LNCAP (cell line): ENCODE data around the gene SPOCD1.

ENCODE experiments used
- CTCF ChIP-seq: fragments of 450-650 bp; IDR thresholded peaks from 2 replicates; pipeline ENCODE4 v1.5.1; 2017; ENCODE audit warnings: mild to moderate bottlenecking

The SPOCD1 gene

DNA sequence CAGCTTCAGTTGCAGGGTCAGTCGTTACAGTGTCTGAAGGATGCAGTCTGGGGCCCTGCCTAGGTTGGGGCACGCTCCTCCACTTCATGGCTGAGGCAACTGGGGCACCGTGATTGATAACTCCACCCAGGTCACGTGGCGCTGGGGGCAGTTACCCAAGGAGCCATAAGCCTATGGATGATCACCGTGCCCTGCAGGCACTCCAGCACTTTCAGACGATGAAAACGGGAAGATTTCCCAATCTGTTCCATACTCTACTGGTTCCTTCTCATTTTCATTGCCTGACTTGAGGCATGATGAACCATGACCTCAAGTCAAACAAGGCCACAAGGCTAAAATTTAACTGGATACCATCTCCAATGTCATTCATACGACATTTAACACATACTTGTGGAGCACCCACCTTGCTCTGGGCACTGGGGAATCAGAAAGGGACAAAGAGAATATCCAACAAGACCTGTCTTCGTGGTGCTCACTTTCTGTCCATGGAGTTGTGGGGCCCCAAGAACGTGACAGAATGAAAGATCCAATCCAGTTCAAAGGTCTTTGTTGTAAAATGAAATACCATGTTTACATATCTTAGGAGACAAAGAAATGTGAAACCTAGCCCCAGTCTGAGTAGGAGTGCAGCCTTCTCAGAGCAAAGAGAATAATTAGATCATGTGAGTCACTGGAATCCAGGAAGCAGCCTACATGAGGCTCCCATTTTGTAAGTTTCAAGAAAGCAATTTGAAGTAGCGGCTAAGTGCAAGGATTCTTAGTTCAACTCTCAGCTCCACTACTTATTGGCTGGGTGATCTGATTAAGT lies 39.4 kb upstream of the SPOCD1 start:
- TF ChIP-seq CTCF: no peak

DNA sequence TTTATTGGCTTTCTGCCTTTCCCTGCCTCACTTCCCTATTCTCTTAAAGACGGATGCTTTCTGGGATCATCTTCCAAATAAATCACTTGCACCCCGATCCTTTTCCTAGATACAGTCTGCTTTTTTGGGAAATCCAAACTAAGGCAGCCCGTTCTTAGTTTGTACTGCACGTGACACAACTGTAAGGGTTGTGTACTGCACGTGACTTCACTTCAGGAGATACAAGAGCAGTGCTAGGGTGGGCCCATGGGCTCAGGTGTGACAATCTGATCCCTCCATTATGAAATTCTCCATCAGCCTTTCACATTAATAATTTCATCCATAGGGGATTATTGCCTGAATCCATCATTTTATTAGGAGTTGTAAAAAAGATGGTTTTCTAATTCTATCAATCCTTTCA lies 33.8 kb upstream of the SPOCD1 start:
- TF ChIP-seq CTCF: no peak

DNA sequence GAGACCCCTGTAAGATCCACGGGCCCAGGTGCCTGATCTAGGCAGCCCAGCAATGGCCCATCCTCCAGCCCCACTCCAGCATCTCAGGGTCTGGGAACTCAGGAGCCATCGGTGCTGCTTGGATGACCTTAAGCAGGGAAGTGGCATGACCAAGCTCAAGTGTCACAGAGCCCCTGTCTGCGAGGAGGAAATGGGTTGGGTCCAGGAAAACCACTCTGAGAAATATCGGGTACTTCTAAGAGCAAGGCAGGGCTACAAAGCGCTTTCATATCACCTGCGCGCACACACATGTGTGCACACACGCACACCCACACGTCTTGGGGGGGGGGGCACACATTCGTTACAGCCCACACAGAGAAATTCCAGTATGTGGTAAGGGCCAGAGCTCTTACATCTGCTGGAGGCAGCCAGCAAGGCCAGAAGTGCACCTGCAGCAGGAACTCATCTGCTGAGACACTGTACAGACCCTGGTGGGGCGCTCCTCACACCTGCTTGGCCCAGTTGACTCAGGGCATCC lies 32.6 kb upstream of the SPOCD1 start:
- no peak for TF ChIP-seq CTCF

DNA sequence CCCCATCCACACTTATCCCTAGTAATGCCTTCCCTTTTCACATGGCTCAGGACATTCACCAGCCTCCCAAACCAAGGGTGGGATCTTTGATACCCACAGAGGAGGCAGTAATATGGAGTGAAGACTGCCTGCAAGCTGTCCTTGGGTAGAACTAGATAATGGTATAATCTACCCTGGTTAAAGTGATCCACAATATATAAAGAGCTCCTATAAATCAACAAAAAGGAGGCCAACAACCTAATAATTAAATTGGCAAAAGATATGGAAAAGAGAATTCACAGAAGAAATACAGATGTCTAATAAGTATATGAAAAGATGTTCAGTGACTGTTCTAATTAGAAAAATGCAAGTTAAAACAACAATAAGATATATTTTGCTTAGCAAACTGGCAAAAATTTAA lies 30.7 kb upstream of the SPOCD1 start:
- no peak for TF ChIP-seq CTCF

DNA sequence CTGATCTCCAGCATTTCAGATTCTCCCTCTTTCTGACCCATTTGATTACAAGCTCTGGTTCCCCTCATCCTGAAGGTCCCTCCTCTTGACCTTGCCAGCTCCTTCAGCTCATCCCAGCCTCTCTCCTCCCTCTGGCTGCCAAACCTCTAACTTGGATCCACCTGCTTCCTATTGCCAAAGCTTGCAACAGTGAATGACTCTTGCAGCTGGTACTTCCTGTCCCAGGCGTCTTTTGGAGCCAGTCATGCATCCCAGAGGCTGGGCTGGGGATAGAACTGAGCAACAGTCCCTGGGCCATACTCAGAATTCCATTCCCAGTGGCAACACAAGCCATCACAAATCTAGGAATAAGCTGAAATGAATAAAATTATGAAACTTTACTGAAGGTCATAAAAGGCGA lies 27.7 kb upstream of the SPOCD1 start:
- TF ChIP-seq CTCF: no peak

DNA sequence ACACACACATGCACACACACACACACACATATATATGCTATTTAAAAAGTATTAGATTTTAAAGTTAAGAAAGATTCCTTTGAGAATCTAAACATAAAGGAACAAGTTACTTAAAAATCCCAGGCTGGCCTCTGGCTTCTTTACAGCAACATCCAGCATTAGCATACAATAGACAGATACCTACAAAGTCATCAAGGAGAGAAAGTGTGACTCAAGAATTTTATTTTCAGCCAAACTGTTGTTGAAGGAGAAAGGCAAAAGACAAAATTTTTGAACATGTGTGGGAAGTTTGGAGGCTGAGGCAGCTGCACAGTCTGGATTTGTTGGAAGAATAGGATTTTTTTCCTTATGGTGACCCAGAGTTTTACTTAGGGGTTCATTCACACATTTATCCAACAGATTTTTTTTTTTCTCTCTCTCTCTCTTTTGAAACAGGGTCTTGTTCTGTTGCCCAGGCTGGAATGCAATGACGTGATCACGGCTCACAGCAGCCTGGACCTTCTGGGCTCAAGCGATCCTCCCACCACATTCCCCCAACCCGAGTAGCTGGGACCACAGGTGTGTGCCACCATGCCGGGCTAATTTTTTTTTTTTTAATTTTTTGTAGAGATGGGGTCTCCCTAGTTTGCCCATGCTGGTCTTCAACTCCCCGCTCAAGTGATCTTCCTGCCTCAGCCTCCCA lies 24.0 kb upstream of the SPOCD1 start:
- no peak for TF ChIP-seq CTCF

DNA sequence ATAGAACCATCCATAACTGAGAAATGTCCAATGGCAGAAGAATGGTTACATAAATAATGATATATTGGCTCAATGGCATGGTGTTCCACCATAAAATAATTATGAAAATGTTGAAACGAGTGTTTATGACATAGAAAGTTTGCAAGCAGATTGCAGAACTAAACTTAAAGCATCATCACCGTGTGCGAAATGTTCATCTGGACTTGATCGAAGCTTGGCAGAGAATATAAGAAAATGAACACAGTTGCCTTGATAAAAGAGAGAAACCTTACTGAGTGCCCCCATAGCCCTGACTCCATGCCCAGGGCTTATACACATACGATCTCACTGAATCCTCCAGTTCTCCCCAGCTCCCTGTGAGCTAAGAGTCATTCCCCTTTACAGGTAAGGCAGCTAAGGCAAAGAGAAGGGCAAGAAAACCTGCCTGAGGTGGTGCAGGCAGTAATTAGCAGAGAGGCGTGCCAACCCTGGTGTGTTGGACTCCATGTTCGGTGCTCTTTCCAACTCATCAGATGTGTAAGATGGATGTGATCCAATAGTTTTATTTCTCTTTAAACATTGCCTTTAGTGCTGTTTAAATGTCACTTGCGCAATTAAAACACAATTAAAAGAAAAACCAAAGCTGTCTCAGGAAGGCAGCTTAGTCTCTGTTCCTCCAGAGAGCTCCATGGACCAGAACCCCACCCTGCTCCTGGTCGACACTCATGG lies 21.8 kb upstream of the SPOCD1 start:
- TF ChIP-seq CTCF: no peak
